Tibial nerve (tissue), 4 donors: ENCODE data around the gene CECR2.

Experiments
- EP300 ChIP-seq, 2 donors: sonication (generic); formaldehyde crosslinking; IDR thresholded peaks; one replicate each; pipeline ENCODE4 v1.6.1; 2017; ENCODE audit warnings: antibody characterized with exemption in 2 of 2, mild to moderate bottlenecking in 1 of 2
- POLR2A ChIP-seq, 2 donors: fragments of 450-650 bp; IDR thresholded peaks; one replicate each; pipeline ENCODE4 v1.6.1; 2017; ENCODE audit warnings: antibody characterized with exemption in 2 of 2, mild to moderate bottlenecking in 2 of 2, moderate library complexity in 2 of 2
- TF ChIP-seq, protein P1 (sequence below), 5 experiments: fragments of 200-600 bp in 3 of 5; fragments of 450-650 bp in 2 of 5; sonication (generic) in 3 of 5; IDR thresholded peaks; one replicate each; pipeline ENCODE4 v1.5.1; 2016 to 2019; ENCODE audit warnings: antibody characterized with exemption in 5 of 5, mild to moderate bottlenecking in 3 of 5, moderate library complexity in 2 of 5

DNA sequence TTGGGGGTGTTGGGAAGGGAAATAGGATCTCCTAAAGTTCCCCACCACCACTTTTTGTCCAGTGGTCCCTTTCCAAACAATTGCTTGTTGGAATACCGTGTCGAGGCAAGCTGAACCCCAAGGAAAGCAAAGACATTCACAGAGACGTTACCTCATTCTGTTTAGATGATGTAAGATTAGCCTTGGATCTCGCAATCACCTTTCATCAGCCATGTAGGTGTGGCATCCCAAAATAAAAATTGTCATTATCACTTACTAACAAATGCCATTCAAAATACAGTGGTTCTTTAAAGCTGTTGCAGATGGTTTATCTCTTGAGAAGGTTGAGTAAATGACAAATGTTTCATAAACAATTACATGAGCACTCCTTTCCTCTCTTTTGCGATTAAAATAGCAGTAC, 107.6 kb downstream of the CECR2 start:
- TF ChIP-seq, protein P1, sequence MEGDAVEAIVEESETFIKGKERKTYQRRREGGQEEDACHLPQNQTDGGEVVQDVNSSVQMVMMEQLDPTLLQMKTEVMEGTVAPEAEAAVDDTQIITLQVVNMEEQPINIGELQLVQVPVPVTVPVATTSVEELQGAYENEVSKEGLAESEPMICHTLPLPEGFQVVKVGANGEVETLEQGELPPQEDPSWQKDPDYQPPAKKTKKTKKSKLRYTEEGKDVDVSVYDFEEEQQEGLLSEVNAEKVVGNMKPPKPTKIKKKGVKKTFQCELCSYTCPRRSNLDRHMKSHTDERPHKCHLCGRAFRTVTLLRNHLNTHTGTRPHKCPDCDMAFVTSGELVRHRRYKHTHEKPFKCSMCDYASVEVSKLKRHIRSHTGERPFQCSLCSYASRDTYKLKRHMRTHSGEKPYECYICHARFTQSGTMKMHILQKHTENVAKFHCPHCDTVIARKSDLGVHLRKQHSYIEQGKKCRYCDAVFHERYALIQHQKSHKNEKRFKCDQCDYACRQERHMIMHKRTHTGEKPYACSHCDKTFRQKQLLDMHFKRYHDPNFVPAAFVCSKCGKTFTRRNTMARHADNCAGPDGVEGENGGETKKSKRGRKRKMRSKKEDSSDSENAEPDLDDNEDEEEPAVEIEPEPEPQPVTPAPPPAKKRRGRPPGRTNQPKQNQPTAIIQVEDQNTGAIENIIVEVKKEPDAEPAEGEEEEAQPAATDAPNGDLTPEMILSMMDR (IDR thresholded peaks at IDR 0.05), result no peak
- TF ChIP-seq POLR2A (IDR thresholded peaks at IDR 0.05) (no peak), EP300 (IDR thresholded peaks at IDR 0.05) (no peak)
